H1 (cell line): ENCODE measurements around the gene TRAPPC12. TPM values are rescaled to one million over a fixed set of nuclear protein-coding genes. Genes with fewer than 3 reads are reported as not detected.

Experiments
- CTCF ChIA-PET: fragments of 300-600 bp; sonication (Branson Sonifier 250); formaldehyde crosslinking; loops from one replicate; lab custom pipeline; 2021; ENCODE audit not compliant: partially characterized antibody; lab: Charles Lee
- POLR2A ChIA-PET: fragments of 300-600 bp; sonication (Branson Sonifier 250); formaldehyde crosslinking; loops from one replicate; lab custom pipeline; 2021; ENCODE audit warnings: inconsistent platforms; ENCODE audit not compliant: partially characterized antibody; lab: Charles Lee
- DNase-seq, 2 experiments: peaks; one replicate each; pipeline versions ENCODE4 v3.0.0 to v3.0.0-alpha.2; 2010 to 2022; ENCODE audit warnings: low spot score in 2 of 2, low read depth in 1 of 2, mixed read lengths in 1 of 2
- FAIRE-seq: peaks from 2 replicates; lab custom pipeline; 2011; peaks lifted over from hg19 to GRCh38; lab: Jason Lieb, UNC
- H2AFZ ChIP-seq: 2 replicates; pipeline ENCODE4 v1.8.1; 2012; ENCODE audit warnings: low read length, inconsistent platforms
- H2AK5ac ChIP-seq: 2 replicates; pipeline ENCODE4 v1.6.1; 2013; ENCODE audit warnings: low read depth, low read length
- H2BK120ac ChIP-seq: replicated peaks from 2 replicates; pipeline ENCODE3; 2013; ENCODE audit warnings: low read depth, low read length, inconsistent platforms
- H2BK12ac ChIP-seq: 2 replicates; pipeline ENCODE4 v1.6.1; 2013; ENCODE audit warnings: low read depth, low read length
- H2BK15ac ChIP-seq: 2 replicates; pipeline ENCODE4 v1.6.1; 2013; ENCODE audit warnings: low read length
- H2BK20ac ChIP-seq: 2 replicates; pipeline ENCODE4 v1.6.1; 2013; ENCODE audit warnings: low read length
- H2BK5ac ChIP-seq: 2 replicates; pipeline ENCODE4 v1.6.1; 2013; ENCODE audit warnings: low read depth, low read length
- H3K14ac ChIP-seq: 2 replicates; pipeline ENCODE4 v1.6.1; 2013; ENCODE audit warnings: inconsistent platforms; ENCODE audit not compliant: insufficient read length
- H3K18ac ChIP-seq: 2 replicates; pipeline ENCODE4 v1.6.1; 2013; ENCODE audit warnings: low read length; ENCODE audit errors: extremely low read depth
- H3K23ac ChIP-seq: 2 replicates; pipeline ENCODE4 v1.6.1; 2013; ENCODE audit warnings: inconsistent platforms; ENCODE audit not compliant: insufficient read length
- H3K23me2 ChIP-seq: 2 replicates; pipeline ENCODE4 v1.6.1; 2013; ENCODE audit warnings: low read depth, low read length
- H3K27ac ChIP-seq: 2 replicates; pipeline ENCODE4 v1.6.1; 2011; ENCODE audit warnings: low read depth, low read length, inconsistent platforms
- H3K27me3 ChIP-seq, 4 experiments: replicated peaks in 1 of 4; 1 replicate in 1 of 4; 2 replicates in 3 of 4; pipeline versions ENCODE4 v1.6.1 to v1.8.1; 2011 to 2013; ENCODE audit warnings: low read length in 3 of 4, mild to moderate bottlenecking in 3 of 4, inconsistent platforms in 2 of 4, mixed read lengths in 2 of 4, moderate library complexity in 1 of 4; ENCODE audit not compliant: control insufficient read depth in 3 of 4, insufficient read depth in 3 of 4; ENCODE audit errors: extremely low read depth in 1 of 4
- H3K36me3 ChIP-seq, 4 experiments: 2 replicates each; pipeline versions ENCODE4 v1.6.1 to v1.8.1; 2011 to 2013; ENCODE audit warnings: mild to moderate bottlenecking in 4 of 4, low read length in 3 of 4, moderate library complexity in 2 of 4, control low read depth in 1 of 4, inconsistent platforms in 1 of 4; ENCODE audit not compliant: insufficient read depth in 4 of 4, control insufficient read depth in 2 of 4
- H3K4ac ChIP-seq: replicated peaks from 2 replicates; pipeline ENCODE3; 2013; ENCODE audit warnings: low read length, low read depth, mixed read lengths, inconsistent platforms; ENCODE audit not compliant: insufficient read length
- H3K4me1 ChIP-seq, 4 experiments: replicated peaks in 1 of 4; 1 replicate in 1 of 4; 2 replicates in 3 of 4; pipeline versions ENCODE4 v1.6.1 to v1.8.1; 2011 to 2013; ENCODE audit warnings: low read length in 3 of 4, inconsistent platforms in 2 of 4, mixed read lengths in 1 of 4; ENCODE audit not compliant: insufficient read depth in 4 of 4, control insufficient read depth in 3 of 4
- H3K4me2 ChIP-seq, 2 experiments: 2 replicates each; pipeline versions ENCODE4 v1.6.1 to v1.8.1; 2011 to 2013; ENCODE audit warnings: low read depth in 2 of 2, low read length in 2 of 2, control low read depth in 1 of 2, inconsistent platforms in 1 of 2, mild to moderate bottlenecking in 1 of 2; ENCODE audit not compliant: insufficient read depth in 1 of 2
- H3K4me3 ChIP-seq, 4 experiments: fragments of 200-600, 300-600 bp in 1 of 4; sonication (generic), shearing (Covaris generic), sonication (Bioruptor Twin) in 1 of 4; 2 replicates each; pipeline versions ENCODE4 v1.5.1 to v1.8.1; 2011 to 2016; ENCODE audit warnings: low read length in 4 of 4, low read depth in 3 of 4, control low read depth in 2 of 4, inconsistent platforms in 2 of 4, mild to moderate bottlenecking in 2 of 4, mixed read lengths in 1 of 4, moderate library complexity in 1 of 4; ENCODE audit not compliant: insufficient read depth in 2 of 4; ENCODE audit errors: extremely low read depth in 1 of 4
- H3K56ac ChIP-seq: replicated peaks from 2 replicates; pipeline ENCODE3; 2013; ENCODE audit warnings: low read depth, mild to moderate bottlenecking, mixed read lengths, low read length, inconsistent platforms; ENCODE audit not compliant: insufficient read length
- H3K79me1 ChIP-seq: 2 replicates; pipeline ENCODE4 v1.6.1; 2013; ENCODE audit warnings: low read depth, low read length, control low read depth
- H3K79me2 ChIP-seq, 2 experiments: 2 replicates each; pipeline versions ENCODE4 v1.6.1 to v1.8.1; 2012 to 2013; ENCODE audit warnings: low read length in 2 of 2, mild to moderate bottlenecking in 2 of 2, inconsistent platforms in 1 of 2; ENCODE audit not compliant: insufficient read depth in 2 of 2, control insufficient read depth in 1 of 2
- H3K9ac ChIP-seq, 4 experiments: replicated peaks in 1 of 4; 1 replicate in 1 of 4; 2 replicates in 3 of 4; pipeline versions ENCODE4 v1.6.1 to v1.8.1; 2011 to 2013; ENCODE audit warnings: low read depth in 3 of 4, low read length in 3 of 4, control low read depth in 2 of 4, mild to moderate bottlenecking in 2 of 4, moderate library complexity in 2 of 4, inconsistent platforms in 1 of 4; ENCODE audit errors: extremely low read depth in 1 of 4
- H3K9me3 ChIP-seq, 2 experiments: 2 replicates each; pipeline versions ENCODE4 v1.6.1 to v1.8.1; 2012 to 2013; ENCODE audit warnings: mild to moderate bottlenecking in 2 of 2, moderate library complexity in 2 of 2, control low read depth in 1 of 2, inconsistent platforms in 1 of 2, low read depth in 1 of 2, low read length in 1 of 2, mixed read lengths in 1 of 2; ENCODE audit not compliant: insufficient read depth in 2 of 2
- H4K20me1 ChIP-seq, 2 experiments: replicated peaks in 1 of 2; 2 replicates each; pipeline versions ENCODE3 to v1.8.1; 2011 to 2013; ENCODE audit warnings: inconsistent platforms in 2 of 2, low read length in 2 of 2, mild to moderate bottlenecking in 1 of 2; ENCODE audit not compliant: insufficient read depth in 2 of 2, control insufficient read depth in 1 of 2
- H4K5ac ChIP-seq: 2 replicates; pipeline ENCODE4 v1.6.1; 2013; ENCODE audit warnings: low read length, low read depth, mixed read lengths, inconsistent platforms; ENCODE audit not compliant: insufficient read length
- H4K8ac ChIP-seq: 2 replicates; pipeline ENCODE4 v1.8.0; 2013; ENCODE audit warnings: mild to moderate bottlenecking, moderate library complexity, low read length, inconsistent platforms; ENCODE audit not compliant: insufficient read depth; ENCODE audit errors: extremely low read depth
- H4K91ac ChIP-seq: replicated peaks from 2 replicates; pipeline ENCODE3; 2013; ENCODE audit warnings: low read length, mixed read lengths, inconsistent platforms; ENCODE audit not compliant: insufficient read length
- whole genome bisulfite sequencing, 2 experiments: shearing (Covaris generic) in 1 of 2; methylation state at CpG; one replicate each; pipeline versions ENCODE4 v1.1.6 to v1.1.7; 2013 to 2015; ENCODE audit warnings: low lambda C conversion rate in 2 of 2, mixed read lengths in 2 of 2, inconsistent platforms in 1 of 2, low coverage in 1 of 2, missing lambda C conversion rate in 1 of 2; ENCODE audit not compliant: insufficient replicate concordance in 2 of 2, insufficient coverage in 1 of 2, insufficient read length in 1 of 2; ENCODE audit errors: extremely low coverage in 1 of 2, missing lambda C conversion rate in 1 of 2; 5-methylcytosine and 5-hydroxymethylcytosine counted together
- polyA plus RNA-seq, 7 experiments: library from polyadenylated mRNA; depleted of rRNA in 3 of 7; stranded (reverse) in 5 of 7; unstranded in 2 of 7; fragments of >200 nt in 5 of 7; fragments of 200-250 nt in 2 of 7; gene quantifications; 1 replicate in 5 of 7; 2 replicates in 1 of 7; 4 replicates in 1 of 7; pipeline versions ENCODE4 v1.2.1 to v1.2.3, GENCODE V29; 2011 to 2013; ENCODE audit warnings: missing spikeins in 2 of 7, mixed read lengths in 2 of 7
- total RNA-seq: library from RNA; stranded (reverse); fragmentation: NEBNext Ultra II Directional; extraction: Animal tissue kit (Norgen Biotek cat#: 25700); gene quantifications from 2 replicates; pipeline ENCODE4 v1.2.1, GENCODE V29; 2021

TRAPPC12 gene
- total and polyA plus RNA-seq, 2 of the 8 experiments (the other 6 are each of a cell fraction or from before 2014, with no cell fraction given), result 35.0 to 67.3 TPM

GRCh38 chr2:3398857-3399256, 19.4 kb downstream of the TRAPPC12 start:
- ChIA-PET POLR2A (interaction anchor here (0.9 to 1.2 kb wide), 3 partner anchors 10 to 21 kb away, joined by 3 read pairs; partner anchors contain the start of gene EIPR1), CTCF (interaction anchor here (0.5 to 3.2 kb wide), 5 partner anchors 13 to 206 kb away, joined by 3 to 13 read pairs (median 5); no protein-coding TSS in a partner anchor)
- Histone ChIP-seq H3K79me1 (peaks cover 10% of the 10 kb centered on the region; the same call in 1 of the 2 replicates), H2AK5ac (no peak overlapping the region), H3K9me3 (peaks cover 2 to 9% of the 10 kb centered on the region in 2 experiments; a peak in 2 of 4 replicates), H3K4me2 (peak overlapping the region; percentile 22 to 25; a peak in 1 of 4 replicates), H3K4me3 (no peak overlapping the region; a peak in 1 of 8 replicates), H4K91ac (no peak overlapping the region), H3K27me3 (no peaks in the 10 kb centered on the region), H3K9ac (no peak overlapping the region), H3K4ac (no peak overlapping the region), H4K20me1 (peaks cover 0 to 3% of the 10 kb centered on the region in 2 experiments), H2BK15ac (no peak overlapping the region), H3K36me3 (peaks cover 2 to 13% (median 2%) of the 10 kb centered on the region in 4 experiments; a peak in 6 of 8 replicates), H2BK120ac (no peak overlapping the region), H3K4me1 (peaks cover 0 to 12% (median 8%) of the 10 kb centered on the region in 4 experiments; a peak in 6 of 7 replicates), H3K79me2 (peaks cover 0 to 8% of the 10 kb centered on the region in 2 experiments; a peak in 1 of 4 replicates), H3K14ac (no peak overlapping the region), H2BK5ac (no peak overlapping the region), H4K5ac (no peak overlapping the region), H4K8ac (no peak overlapping the region), H3K23ac (no peak overlapping the region), H3K56ac (no peak overlapping the region), H3K23me2 (no peaks in the 10 kb centered on the region), H2BK20ac (no peak overlapping the region), H3K18ac (no peak overlapping the region), H2AFZ (no peak overlapping the region), H2BK12ac (no peak overlapping the region), H3K27ac (no peak overlapping the region)
- FAIRE-seq, result no peak
- DNase-seq, result no peak
- WGBS, 2 experiments, result 87% methylated on average over 5 of the region's 5 CpGs; no CpG with 5 or more reads in 1 of the 2 experiments
